ENCODE measurements around the gene WASHC2A.
"Not testable (repeated sequence)": the region's sequence is repeated elsewhere in the genome, so short reads cannot be mapped to it uniquely, and the experiment has no call there.

The WASHC2A gene

DNA sequence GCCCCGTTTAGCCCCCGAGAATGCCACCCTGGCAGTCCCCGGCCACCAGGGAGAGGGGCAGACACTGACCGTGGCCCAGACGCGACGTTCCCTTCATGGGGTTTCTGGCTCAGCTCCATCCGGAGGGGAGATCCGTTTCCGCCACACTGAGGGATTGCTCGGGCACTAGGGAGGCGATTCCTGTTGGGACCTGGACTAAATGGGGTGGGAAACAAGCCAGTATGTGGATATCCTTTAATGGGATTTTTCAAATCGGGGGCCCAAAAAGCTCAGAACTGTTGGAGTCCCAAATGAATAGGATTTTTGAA is 552 bp downstream of the WASHC2A start:
- not testable (repeated sequence) for DNase-seq (ENCODE audit: low read depth)

DNA sequence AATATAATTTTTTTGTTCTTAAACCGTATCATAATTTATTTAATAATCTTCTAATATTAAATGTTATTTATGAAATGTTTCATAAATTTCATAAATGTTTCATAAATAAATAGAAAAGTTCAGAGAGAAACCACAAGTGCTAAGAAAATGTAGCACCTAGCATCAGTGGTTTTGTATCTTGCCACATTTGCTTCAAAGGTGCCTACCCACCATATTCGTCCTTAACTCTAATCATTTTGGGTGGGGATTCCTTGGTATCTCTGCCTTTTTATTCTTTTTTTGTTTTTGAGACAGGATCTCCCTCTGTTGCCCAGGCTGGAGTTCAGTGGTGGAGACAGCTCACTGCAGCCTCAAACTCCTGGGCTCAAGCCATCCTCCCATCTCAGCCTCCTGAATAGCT is 7.4 kb downstream of the WASHC2A start:
- DNase-seq (ENCODE audit: low read depth) = not testable (repeated sequence)

DNA sequence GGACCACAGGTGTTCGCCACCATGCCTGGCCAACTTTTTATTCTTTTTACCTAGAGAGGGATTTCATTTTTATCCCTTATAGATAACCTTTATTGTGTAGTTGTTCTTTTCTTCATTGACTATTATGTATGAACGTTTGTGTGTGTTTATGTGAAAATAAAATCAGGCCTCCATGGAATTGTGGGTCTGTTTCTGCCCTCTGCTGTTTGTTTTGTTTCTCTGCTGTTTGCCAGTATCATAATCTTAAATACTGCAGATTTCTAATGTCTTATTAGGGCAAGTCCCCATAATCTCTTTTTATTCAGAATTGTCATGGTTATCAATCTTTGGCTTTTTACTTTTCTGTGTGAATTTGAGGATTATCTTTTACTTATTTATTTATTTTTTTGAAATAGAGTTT is 7.8 kb downstream of the WASHC2A start:
- not testable (repeated sequence) for DNase-seq (ENCODE audit: low read depth)

DNA sequence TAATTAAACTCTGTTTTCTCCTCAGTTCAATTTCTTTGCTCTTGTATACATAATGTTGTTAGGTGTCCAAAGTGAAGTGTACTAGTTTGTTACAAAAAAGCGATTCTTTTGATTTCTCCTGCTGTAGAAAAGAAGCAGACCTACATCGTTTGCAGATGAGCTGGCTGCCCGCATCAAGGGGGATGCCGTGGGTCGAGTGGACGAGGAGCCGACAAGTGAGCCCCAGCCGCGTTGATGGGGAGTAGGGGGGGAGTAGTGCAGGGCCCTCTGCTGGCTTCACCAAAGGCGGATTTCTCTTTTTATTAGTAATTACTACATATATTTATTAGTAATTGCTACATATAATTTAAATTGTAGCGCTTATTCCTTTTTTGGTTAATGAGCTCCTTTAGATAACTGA is 23.6 kb downstream of the WASHC2A start:
- DNase-seq (ENCODE audit: low read depth) = not testable (repeated sequence)

GRCh38 chr10:50092928-50093327 is 25.2 kb downstream of the WASHC2A start:
- not testable (repeated sequence) for DNase-seq (ENCODE audit: low read depth)

DNA sequence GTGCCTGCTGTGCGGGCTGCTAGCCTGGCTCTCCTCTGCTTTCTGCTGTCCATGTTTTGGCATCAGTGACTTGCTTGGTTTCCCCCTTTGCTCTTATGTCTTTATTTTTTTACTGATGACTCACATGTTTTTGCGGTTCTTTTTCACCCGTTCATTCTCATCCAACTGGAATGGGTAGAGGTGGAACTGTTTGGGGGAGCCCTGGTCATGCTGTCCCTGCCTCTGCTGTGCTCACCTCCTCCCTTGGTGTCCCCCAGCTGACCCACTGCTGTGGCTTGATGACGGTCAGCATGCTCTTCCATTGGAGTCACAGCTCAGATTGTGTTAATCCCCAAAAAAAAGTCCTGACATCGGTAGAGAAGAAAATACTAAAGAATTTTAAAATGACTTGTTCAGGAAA is 26.9 kb downstream of the WASHC2A start:
- DNase-seq (ENCODE audit: low read depth) = not testable (repeated sequence)

DNA sequence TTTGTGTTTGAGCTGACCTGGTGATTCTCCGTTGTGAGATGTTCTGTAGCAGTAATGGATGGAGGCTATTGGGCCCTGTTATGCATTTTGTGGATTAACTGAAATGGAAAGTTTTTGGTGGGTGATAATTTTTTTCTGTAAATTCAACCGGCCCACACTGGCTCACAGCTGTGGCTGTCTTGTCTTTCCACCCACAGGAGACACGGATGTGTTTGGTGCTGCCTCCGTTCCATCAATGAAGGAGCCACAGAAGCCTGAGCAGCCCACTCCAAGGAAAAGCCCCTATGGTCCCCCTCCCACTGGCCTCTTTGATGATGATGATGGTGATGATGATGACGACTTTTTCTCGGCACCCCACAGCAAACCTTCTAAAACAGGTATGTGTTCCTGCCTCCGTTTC is 27.6 kb downstream of the WASHC2A start:
- DNase-seq (ENCODE audit: low read depth) = not testable (repeated sequence)

DNA sequence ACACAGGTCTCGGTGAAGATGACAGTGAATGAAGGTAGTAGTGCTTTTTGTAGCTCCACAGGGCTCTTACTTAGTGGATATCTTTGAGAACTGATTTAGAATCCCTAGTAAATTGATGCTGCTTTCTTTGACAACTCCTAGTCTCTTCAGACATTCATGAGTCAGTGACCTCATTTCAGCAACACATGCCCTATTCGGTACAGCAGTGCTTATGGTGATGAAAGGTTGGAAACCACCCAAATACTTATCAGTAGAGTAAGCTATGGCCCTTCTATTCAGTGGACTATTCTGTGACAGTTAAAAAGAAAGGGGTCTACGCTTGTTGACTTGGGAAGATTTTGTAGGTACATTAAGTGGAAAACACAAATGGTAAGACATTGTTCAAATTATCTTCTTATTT is 29.0 kb downstream of the WASHC2A start:
- not testable (repeated sequence) for DNase-seq (ENCODE audit: low read depth)

DNA sequence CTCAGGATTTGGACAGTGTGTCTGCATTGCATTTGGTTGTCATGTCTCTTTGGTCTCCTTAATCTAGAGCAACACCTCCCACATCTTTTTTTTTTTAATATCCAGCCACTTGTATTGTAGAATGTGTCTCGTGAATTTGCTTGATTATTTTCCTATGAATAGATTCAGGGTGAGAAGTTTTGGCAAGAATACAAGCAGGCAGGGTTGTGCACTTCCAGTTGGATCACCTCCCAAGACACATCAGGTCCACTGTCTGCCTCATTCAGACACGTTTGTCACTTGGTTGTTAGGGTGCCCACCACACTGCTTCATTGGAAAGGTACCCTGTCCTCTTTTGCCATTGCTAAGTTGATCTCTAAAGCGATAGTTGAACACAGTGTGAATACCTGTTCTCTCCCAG is 30.9 kb downstream of the WASHC2A start:
- DNase-seq (ENCODE audit: low read depth) = not testable (repeated sequence)

DNA sequence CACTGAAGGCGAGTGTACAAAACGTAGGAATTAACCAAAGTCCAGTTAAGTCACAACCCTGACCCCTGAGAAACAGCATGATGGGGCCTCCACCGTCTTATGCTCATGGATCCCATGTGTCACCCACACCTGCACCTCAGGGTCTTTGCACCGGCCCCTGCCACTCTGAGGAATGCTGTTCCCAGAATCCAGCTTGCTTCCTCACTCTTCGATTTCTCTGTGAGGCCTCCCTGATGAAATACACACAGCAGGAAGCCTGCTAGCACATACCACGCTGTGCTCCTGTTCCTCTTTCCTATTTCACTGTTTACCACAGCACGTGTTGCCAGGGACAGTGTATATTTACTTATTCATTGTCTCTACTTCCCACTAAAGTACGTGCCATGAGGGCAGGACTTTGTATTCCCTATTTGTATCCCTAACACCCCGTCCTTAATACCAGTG is 33.4 kb downstream of the WASHC2A start:
- DNase-seq (ENCODE audit: low read depth) = not testable (repeated sequence)

DNA sequence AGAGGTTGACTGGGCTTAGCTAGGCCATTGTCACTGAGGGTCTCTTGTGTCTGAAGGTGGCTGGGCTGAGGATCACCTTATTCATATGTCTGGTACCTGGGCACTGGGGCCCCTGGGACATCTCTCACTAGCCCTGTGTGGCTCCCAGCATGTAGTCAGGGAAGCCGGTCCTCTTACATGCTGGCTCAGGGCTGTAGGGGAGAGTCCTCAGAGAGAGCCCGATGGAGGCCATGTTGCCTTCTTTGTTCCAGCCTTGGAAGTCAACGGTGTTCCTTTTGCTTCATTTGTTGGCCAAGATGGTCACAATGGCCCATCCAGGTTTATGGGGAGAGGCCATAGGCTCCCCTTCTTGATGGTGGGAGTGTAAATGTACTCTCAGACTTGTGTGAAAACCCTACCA is 34.0 kb downstream of the WASHC2A start:
- not testable (repeated sequence) for DNase-seq (ENCODE audit: low read depth)

GRCh38 chr10:50102267-50102666 is 34.5 kb downstream of the WASHC2A start:
- DNase-seq (ENCODE audit: low read depth) = not testable (repeated sequence)

DNA sequence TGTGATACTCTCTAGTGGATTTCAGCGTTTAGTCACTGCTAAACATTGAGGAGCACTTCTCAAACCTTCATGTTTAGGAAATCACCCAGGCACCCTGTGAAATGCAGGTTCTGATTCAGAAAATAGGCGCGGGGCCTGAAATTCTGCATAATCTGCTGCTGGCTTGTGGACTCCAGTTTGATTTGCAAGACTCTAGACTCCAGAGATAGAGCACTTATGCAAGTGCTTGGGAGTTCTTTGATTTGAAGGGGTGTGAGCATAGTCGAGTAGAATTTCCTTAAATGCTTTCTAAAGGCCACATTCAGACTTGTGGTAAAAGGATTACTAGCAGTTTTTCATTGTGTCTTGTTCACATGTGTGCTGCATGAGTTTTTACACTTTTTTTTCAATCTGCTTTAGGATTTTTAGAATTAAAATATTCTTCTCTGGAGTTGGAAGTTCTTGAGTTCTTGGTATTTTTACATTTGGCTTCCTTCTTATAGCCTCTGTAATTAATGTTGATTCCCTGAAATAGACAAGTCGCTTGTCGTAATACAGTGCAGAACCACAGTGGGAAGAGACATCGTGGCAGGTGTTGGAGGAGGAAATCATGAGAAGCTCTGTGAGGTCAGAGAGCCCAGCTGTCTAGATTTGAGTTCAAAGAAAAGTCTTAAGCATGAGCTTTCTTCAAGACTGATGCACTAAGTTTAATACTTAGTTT is 41.4 kb downstream of the WASHC2A start:
- not testable (repeated sequence) for DNase-seq (ENCODE audit: low read depth)

DNA sequence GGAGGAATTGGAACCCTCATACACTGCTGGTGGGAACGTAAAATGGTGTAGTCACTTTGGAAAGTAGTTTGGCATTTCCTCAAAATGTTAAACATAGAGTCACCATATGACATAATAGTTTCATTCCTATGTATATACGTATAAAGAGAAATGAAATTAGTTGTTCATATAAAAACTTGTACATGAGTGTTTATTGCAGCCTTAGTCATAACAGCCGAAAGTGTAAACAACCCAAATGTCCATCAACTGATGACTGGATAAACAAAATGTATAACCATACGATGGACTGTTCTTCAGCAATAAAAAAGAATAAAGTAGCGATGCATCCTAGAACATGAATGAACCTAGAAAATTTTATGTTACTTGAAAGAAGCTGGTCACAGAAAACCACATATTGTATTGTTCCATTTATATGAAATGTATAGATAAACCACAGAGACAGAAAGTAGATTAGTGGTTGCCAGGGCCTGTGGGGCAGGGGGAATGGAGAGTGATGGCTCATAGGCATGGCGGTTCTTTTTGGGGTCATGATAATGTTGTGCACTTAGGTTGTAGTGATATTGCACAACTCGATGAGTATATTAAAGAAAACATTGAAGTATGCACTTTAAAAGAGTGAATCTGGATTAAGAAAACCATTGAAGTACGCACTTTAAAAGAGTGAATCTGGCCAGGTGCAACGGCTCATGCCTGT is 44.8 kb downstream of the WASHC2A start:
- not testable (repeated sequence) for DNase-seq (ENCODE audit: low read depth)

GRCh38 chr10:50126765-50127164 is 59.0 kb downstream of the WASHC2A start:
- DNase-seq (ENCODE audit: low read depth) = not testable (repeated sequence)

DNA sequence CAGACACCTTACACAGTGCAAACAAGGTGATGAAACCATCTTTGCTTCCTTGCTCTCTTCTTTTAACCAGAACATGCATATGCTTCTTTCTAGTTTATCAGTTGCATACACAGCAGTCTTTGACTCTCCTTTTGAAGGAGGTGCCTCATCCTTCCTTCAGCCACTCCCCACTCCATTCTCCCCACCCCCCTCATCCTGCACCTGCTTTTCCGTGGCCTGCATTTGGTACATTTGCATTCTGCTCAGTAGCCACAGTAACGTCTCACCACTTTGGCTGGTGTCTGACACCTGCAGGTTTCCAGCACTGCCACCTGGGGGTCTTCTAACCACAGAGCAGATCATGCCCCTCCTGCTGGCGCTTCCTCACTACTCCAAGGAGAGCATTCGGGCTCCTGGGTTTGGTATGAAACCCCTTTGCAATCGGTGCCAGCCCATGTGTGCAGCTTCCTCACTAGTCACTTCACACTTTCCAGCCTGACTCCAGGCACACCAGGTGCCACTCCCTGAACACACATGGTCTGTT is 60.1 kb downstream of the WASHC2A start:
- DNase-seq (ENCODE audit: low read depth) = not testable (repeated sequence)

DNA sequence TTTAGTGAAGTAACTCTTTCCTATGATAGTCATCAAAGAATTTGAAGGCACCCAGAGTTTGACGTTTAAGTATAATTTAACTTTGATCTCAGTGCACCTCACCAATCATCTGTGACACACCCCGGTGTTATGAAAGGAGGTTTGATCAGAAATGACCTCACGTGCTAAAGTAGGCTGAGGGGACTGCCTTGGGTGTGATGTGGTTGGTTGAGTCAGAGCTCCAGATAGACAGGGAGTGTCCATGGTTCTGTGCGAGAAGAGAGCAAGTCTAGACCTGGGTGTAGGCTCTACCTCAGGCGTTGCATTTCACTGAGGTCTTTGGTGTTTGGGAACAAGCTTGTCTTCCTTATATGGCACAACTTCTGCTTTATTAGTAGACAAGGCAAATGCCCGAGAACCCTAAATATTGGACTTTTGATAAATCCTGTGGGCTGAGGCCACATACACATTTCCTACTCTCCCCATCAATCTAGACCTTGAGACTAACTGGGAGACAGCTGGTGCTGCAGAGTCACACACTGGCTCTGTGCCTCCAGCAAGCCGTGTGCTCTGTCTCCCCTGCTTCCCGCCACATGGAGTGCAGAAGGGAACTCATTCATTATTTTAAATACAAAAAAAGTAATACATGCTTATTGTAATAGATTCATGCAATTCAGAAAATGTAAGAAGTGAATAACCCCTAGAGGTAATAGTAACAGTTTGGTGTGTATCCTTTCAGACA is 63.7 kb downstream of the WASHC2A start:
- DNase-seq (ENCODE audit: low read depth) = not testable (repeated sequence)

DNA sequence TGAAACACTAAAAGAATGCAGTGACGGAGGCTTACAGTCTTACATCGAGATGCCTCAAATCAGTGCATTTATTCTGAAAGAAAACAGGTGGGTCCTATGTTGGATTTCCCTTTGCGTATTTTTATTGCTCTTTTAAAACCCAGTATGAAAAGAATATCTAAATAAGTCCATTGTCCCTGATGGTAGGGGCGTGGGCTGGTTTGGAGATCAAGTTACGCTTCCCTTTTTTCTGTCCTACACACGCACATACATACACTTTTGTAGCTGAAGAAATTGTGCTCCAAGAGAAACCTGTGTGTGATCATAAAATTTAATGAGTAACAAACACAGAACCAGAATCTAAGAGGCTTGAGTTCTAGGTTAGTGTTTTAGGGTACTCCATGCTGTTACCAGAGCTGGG is 64.6 kb downstream of the WASHC2A start:
- DNase-seq (ENCODE audit: low read depth) = not testable (repeated sequence)

DNA sequence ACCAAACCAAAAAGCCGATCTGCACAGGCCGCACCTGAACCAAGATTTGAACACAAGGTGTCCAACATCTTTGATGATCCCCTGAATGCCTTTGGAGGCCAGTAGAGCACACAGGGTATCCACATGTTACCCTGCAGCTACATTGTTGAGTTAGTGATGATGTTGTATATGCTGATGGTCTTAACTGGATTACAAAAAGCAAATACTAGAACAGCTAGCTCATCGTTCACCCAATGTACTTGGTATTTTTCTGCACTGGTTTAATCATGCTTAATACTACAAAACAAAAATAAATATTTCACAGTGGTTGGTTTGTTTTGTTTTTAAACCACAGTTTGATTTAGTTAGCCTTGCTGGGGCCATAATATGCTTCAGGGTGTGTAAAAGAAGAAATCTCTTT is 65.1 kb downstream of the WASHC2A start:
- DNase-seq (ENCODE audit: low read depth) = not testable (repeated sequence)

GRCh38 chr10:50143512-50144174 is 75.9 kb downstream of the WASHC2A start:
- DNase-seq (ENCODE audit: low read depth) = not testable (repeated sequence)

- DNase-seq (ENCODE audit: low read depth) = peak; percentile 37
Observed at GRCh38 chr10:50145575-50145974, 77.8 kb downstream of the WASHC2A start.

DNA sequence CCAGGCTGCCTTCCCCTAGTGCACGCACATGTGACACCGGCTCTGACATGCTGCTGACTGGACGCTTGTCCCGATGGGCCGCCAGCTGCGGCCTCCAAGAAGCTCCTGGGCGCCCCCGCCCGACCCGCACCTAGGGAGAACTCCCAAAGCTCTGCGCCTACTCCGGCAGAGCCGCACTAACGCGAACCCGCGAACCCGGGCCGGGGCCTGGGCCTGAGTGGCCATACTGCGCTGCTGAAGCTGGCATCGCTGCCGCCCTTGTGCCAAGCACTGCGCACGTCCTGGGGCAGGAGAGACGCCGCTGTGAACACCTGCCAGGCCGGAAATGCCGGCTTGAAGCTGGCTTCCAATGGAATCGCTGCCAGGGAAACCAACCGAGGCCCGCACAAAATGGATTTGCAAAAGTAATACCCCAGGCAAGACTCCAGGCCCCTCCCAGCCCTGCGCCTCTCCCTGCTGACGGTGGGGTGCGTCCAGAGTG is 85.1 kb downstream of the WASHC2A start:
- no peak for DNase-seq (ENCODE audit: low read depth)

Measured in non-pigmented ciliary epithelial cell (primary cell).